ENCODE measurements around the gene CLDN3.
A peak's percentile ranks its signal among the peaks of the same experiment; 100 is the strongest.
"Not testable (repeated sequence)": the region's sequence is repeated elsewhere in the genome, so short reads cannot be mapped to it uniquely, and the experiment has no call there.

The CLDN3 gene

GRCh38 chr7:73737491-73738219 is 32.4 kb downstream of the CLDN3 start:
- DNase-seq (ENCODE audit: low read depth, low spot score): no peak

- DNase-seq (ENCODE audit: low read depth, low spot score): no peak
Observed at GRCh38 chr7:73736885-73737284, 33.2 kb downstream of the CLDN3 start.

- no peak for DNase-seq (ENCODE audit: low read depth, low spot score)
Observed at GRCh38 chr7:73735528-73735905, 34.6 kb downstream of the CLDN3 start.

- DNase-seq (ENCODE audit: low read depth, low spot score): peak; percentile 63
Observed at GRCh38 chr7:73734619-73735527, 35.2 kb downstream of the CLDN3 start.

GRCh38 chr7:73732397-73732796 is 37.7 kb downstream of the CLDN3 start:
- DNase-seq (ENCODE audit: low read depth, low spot score): no peak

- no peak for DNase-seq (ENCODE audit: low read depth, low spot score)
Observed at GRCh38 chr7:73730485-73730884, 39.6 kb downstream of the CLDN3 start.

GRCh38 chr7:73728551-73728950 is 41.5 kb downstream of the CLDN3 start:
- no peak for DNase-seq (ENCODE audit: low read depth, low spot score)

- DNase-seq (ENCODE audit: low read depth, low spot score): no peak
Observed at GRCh38 chr7:73727952-73728351, 42.1 kb downstream of the CLDN3 start.

GRCh38 chr7:73726083-73726466 is 44.0 kb downstream of the CLDN3 start:
- DNase-seq (ENCODE audit: low read depth, low spot score): no peak

GRCh38 chr7:73723813-73724212 is 46.3 kb downstream of the CLDN3 start:
- no peak for DNase-seq (ENCODE audit: low read depth, low spot score)

- DNase-seq (ENCODE audit: low read depth, low spot score): no peak
Observed at GRCh38 chr7:73722785-73723184, 47.3 kb downstream of the CLDN3 start.

GRCh38 chr7:73722182-73722581 is 47.9 kb downstream of the CLDN3 start:
- DNase-seq (ENCODE audit: low read depth, low spot score): not testable (repeated sequence)

GRCh38 chr7:73721377-73721817 is 48.7 kb downstream of the CLDN3 start:
- DNase-seq (ENCODE audit: low read depth, low spot score): no peak

GRCh38 chr7:73720443-73720842 is 49.6 kb downstream of the CLDN3 start:
- DNase-seq (ENCODE audit: low read depth, low spot score): not testable (repeated sequence)

- no peak for DNase-seq (ENCODE audit: low read depth, low spot score)
Observed at GRCh38 chr7:73719806-73720169, 50.3 kb downstream of the CLDN3 start.

Measured in activated naive CD8-positive, alpha-beta T cell treated with anti-CD3 and anti-CD28 coated beads, Interleukin-2, amount 50 U/mL, for 16 hours (primary cell).